Gastrocnemius medialis (tissue), 4 donors: ENCODE data around the gene JAG2.

Experiments used
- CTCF ChIP-seq, 5 experiments: fragments of 450-650 bp in 3 of 5; fragments of 200-600 bp in 2 of 5; sonication (generic) in 2 of 5; IDR thresholded peaks in 4 of 5; conservative IDR thresholded peaks in 1 of 5; 1 replicate in 4 of 5; 2 replicates in 1 of 5; pipeline ENCODE4 v1.5.1; 2016 to 2019; ENCODE audit warnings: antibody characterized with exemption in 5 of 5, mild to moderate bottlenecking in 3 of 5, moderate library complexity in 3 of 5
- POLR2A ChIP-seq, 2 donors: fragments of 450-650 bp; IDR thresholded peaks; one replicate each; pipeline ENCODE4 v1.6.1; 2017; ENCODE audit warnings: antibody characterized with exemption in 2 of 2, mild to moderate bottlenecking in 2 of 2, moderate library complexity in 2 of 2

DNA sequence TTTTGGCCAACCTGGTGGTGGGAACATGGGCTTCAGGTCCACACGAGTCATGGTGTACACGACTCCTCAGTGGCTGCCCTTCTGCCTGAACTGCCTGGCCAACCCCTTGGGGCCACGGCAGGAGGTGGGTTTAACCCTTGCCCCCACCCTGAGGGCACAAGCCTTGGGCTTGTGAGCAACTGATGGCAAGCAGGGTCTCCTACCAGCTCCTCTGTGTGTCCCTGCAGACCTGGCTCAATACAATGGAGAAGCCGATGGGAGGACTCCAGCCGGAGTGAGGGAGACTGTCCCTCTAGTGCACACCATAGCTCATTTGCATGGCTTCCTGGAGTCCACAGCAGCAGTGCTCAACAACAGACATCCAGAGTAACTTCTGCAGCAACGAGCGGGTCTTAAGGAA lies 28.0 kb downstream of the JAG2 start:
- no peak for TF ChIP-seq CTCF (IDR thresholded peaks at IDR 0.05 in 4 of 5, conservative IDR thresholded peaks at IDR 0.05 in 1 of 5)
- TF ChIP-seq POLR2A (IDR thresholded peaks at IDR 0.05) = no peak
